Measurements from ENCODE around the gene USF2.

Gene USF2

GRCh38 chr19:35241417-35241816, 27.3 kb upstream of the USF2 start:
- DNase-seq (ENCODE audit: low spot score): no peak

GRCh38 chr19:35246466-35247092, 22.2 kb upstream of the USF2 start:
- no peak for DNase-seq (ENCODE audit: low spot score)

GRCh38 chr19:35247526-35248309, 21.0 kb upstream of the USF2 start:
- peak; percentile 62 for DNase-seq (ENCODE audit: low spot score)

- peak; percentile 85 for DNase-seq (ENCODE audit: low spot score)
Measured at GRCh38 chr19:35248310-35249145, 20.2 kb upstream of the USF2 start, which contains the start of gene LSR. TSS of gene LSR (plus strand) at chr19:35249002. CDS start at chr19:35249023, 21 bp downstream.

- no peak for DNase-seq (ENCODE audit: low spot score)
Measured at GRCh38 chr19:35249146-35249847, 19.5 kb upstream of the USF2 start.

- no peak for DNase-seq (ENCODE audit: low spot score)
Measured at GRCh38 chr19:35249848-35250711, 18.7 kb upstream of the USF2 start.

GRCh38 chr19:35251456-35251855, 17.3 kb upstream of the USF2 start:
- DNase-seq (ENCODE audit: low spot score): no peak

- DNase-seq (ENCODE audit: low spot score): no peak
Measured at GRCh38 chr19:35253316-35254286, 15.2 kb upstream of the USF2 start.

GRCh38 chr19:35254341-35255297, 14.1 kb upstream of the USF2 start:
- no peak for DNase-seq (ENCODE audit: low spot score)

- no peak for DNase-seq (ENCODE audit: low spot score)
Measured at GRCh38 chr19:35256566-35256965, 12.2 kb upstream of the USF2 start.

GRCh38 chr19:35257113-35257461, 11.7 kb upstream of the USF2 start:
- no peak for DNase-seq (ENCODE audit: low spot score)

GRCh38 chr19:35260694-35261304, 8.0 kb upstream of the USF2 start:
- DNase-seq (ENCODE audit: low spot score): no peak

- DNase-seq (ENCODE audit: low spot score): no peak
Measured at GRCh38 chr19:35261356-35262100, 7.2 kb upstream of the USF2 start.

- no peak for DNase-seq (ENCODE audit: low spot score)
Measured at GRCh38 chr19:35262101-35262761, 6.5 kb upstream of the USF2 start.

- DNase-seq (ENCODE audit: low spot score): no peak
Measured at GRCh38 chr19:35264268-35265125, 4.3 kb upstream of the USF2 start.

Data from CD4-positive, alpha-beta T cell treated with Interleukin-2 at 100 ng/mL for 4 hours (primary cell).